HG03060 (cell line): Measurements from ENCODE around the gene KCTD21.
A peak's percentile ranks its signal among the peaks of the same experiment; 100 is the strongest.
"Not testable (repeated sequence)": the region's sequence is repeated elsewhere in the genome, so short reads cannot be mapped to it uniquely, and the experiment has no call there.

Source experiments
- ATAC-seq: cut with Tn5 transposase; IDR thresholded peaks from one replicate; pipeline ENCODE4 v1.9.1; 2021; ENCODE audit warnings: low read depth, moderate number of reproducible peaks; ENCODE audit not compliant: unreplicated experiment

Gene KCTD21

GRCh38 chr11:78188286-78189173 is at the start of gene KCTD21, which contains the start of gene USP35:
Gene KCTD21, minus strand, starts transcription at chr11:78188626. Its CDS starts 14,072 bp downstream, at chr11:78174554.
Gene USP35, plus strand, starts transcription at chr11:78188919. Its CDS starts 7,327 bp downstream, at chr11:78196246.
- peak; percentile 90 for ATAC-seq

DNA sequence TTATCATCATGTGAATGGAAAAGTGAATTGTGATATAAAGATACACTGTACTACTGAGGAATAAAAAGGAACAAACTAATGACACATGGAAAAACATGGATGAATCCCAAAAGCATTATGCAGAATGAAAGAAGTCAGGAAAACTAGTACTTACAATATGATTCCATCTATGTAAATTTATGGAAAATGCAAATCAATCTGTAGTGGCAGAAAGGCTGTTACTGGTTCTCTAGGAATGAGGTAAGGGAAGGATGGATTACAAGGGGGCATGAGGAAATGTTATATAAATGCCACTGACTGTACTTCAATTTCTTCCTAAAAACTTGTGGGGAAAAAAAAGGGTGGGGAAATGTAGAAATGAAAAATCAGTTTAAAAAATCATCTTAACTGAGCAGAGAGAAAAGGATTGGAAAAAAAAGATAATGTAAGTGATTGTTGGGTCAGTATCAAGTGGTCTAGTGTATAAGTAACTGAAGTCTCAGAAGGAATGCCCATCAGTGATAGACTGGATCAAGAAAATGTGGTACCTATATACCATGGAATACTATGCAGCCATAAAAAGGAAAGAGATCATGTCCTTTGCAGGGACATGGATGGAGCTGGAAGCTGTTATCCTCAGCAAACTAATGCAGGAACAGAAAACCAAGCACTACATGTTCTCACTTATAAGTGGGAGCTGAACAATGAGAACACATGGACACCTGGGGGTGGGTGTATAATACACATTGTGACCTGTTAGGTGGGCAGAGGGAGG is 49.0 kb upstream of the KCTD21 start:
- no peak for ATAC-seq

DNA sequence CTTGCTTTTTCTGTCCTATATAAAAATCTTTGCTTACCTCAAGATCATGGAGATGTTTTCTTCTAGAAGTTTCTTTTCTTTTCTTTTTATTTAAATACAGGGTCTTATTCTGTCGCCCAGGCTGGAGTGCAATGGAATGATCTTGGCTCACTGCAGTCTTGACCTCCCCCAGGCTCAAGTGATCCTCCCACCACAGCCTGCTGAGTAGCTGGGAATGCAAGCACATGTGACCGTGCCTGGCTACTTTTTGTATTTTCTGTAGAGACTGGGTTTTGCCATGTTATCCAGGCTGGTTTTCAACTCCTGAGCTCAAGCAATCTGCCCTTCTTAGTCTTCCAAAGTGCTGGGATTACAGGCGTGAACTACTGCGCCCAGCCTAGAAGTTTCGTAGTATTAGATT is 45.6 kb upstream of the KCTD21 start:
- ATAC-seq: no peak

GRCh38 chr11:78233046-78233445 is 44.6 kb upstream of the KCTD21 start:
- not testable (repeated sequence) for ATAC-seq

DNA sequence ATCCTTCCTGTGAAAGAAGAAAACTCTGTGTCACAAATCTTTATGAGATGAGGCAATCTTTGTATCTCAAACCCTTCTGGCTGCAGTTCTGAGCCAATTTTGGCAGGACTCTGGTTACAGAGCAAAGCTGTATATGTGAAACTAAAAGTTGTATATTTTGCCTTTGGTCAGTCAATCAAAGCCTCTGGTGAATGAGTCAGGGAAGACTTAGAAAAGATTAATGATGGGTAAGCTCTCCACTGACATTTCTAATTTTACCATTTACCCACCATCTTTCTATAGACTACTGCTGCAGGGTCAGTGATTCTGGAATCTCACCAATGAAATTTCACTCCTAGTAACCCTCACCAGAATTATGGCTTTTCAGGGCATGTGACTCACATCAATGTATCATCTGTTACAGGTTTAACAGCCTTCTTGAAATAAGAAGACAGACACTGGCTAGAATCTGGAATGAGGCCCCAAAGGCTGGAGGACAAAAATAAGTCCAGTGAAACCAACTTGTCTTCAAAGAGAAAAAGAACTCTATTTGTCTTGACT is 43.6 kb upstream of the KCTD21 start:
- no peak for ATAC-seq

GRCh38 chr11:78230161-78230877 is 41.9 kb upstream of the KCTD21 start:
- ATAC-seq: no peak

- ATAC-seq: no peak
These were observed 40.7 kb upstream of the KCTD21 start for GRCh38 chr11:78229106-78229505.

GRCh38 chr11:78228467-78228866 is 40.0 kb upstream of the KCTD21 start:
- no peak for ATAC-seq

DNA sequence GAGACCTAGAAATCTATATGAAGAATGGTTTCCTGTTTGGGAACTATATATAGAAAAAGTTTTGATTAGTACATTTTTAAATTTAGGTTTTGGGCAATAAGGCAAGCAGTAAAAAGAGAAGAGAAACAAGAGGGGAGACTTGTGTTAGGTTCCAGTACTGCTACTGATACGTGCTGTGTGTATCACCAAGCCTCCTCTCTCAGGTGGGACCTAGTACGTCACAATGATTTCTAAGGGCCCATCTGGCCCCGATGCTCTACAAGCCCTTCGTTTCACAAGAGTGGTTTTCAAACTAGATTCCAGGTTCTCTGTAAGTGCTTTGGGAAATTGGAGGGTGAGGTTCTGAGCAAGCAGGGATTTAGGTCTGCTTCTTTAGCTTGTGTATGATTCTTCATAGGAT is 39.5 kb upstream of the KCTD21 start:
- no peak for ATAC-seq

- no peak for ATAC-seq
These were observed 38.6 kb upstream of the KCTD21 start for GRCh38 chr11:78226684-78227680.

DNA sequence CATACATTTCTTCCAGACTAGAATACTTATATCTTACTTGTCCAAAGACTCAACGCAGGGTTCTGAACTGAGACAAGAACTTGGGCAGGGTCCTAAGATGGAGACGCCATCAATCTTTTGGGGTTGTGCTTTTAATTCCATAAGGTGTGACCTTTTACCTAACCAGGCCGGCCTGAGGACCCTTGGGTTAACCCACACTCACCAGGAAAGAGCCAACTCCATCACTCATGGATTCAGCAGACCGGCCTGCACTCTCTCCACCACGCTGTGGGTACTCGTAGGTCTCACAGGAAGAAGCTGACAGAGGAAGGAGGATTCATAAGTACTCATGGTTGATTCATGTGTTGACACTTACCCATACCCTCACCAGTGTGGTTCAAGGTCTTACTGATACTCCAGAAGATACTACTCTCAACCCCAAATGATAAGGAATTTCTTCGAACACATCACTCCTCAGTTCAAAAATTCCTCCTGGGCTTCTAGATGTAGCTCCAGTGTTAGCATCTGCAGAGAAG is 36.5 kb upstream of the KCTD21 start:
- ATAC-seq: no peak

- ATAC-seq: no peak
These were observed 36.1 kb upstream of the KCTD21 start for GRCh38 chr11:78224506-78224905.

DNA sequence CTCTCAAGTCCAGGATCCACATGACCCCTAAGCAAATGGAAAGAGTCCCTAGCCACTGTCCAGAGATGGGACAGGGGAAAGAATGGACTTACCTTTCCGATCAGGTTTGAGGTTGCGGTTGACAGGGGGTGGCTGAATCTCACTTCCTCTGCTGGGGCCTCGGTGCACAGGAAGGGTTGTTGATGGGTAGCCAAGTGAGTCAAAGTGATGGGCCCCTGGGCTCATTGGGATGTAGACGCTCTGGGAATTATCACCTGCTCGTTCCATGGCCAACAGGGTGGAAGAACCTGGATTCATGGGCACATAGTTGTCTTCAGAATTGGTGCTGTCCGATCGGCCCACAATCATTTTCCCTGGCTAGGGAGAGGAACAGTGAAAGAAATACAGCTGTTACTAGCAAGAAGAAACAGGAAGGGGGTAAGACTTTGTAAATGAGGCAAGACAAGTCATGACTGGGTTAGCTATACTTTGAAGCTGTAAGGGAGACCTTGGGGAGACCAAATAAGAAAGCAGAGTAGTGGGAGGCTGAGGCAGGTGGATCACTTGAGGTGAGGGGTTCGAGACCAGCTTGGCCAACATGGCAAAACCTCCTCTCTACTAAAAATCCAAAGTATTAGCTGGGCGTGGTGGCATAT is 35.0 kb upstream of the KCTD21 start:
- peak; percentile 36 for ATAC-seq

DNA sequence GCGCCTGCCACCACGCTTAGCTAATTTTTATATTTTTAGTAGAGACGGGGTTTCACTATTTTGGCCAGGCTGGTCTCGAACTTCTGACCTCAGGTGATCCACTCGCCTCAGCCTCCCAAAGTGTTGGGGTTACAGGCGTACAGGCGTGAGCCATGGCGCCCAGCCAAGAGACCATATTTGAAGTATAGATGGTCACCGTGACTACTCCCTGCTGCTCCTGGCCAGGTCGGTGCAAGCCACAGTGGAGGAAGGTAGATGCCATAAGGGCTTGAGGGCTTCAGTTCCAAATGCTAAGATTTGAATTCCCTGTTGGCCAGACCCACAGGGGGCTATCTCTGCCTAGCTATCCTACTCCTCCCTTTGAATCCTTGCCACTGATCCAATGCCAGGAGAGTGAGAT is 34.3 kb upstream of the KCTD21 start:
- not testable (repeated sequence) for ATAC-seq

GRCh38 chr11:78221396-78222315 is 33.2 kb upstream of the KCTD21 start:
- no peak for ATAC-seq

GRCh38 chr11:78220218-78221157 is 32.1 kb upstream of the KCTD21 start:
- no peak for ATAC-seq
